H1 (cell line): ENCODE measurements around the gene TNRC6A. TPM values are rescaled to one million over a fixed set of nuclear protein-coding genes. Genes with fewer than 3 reads are reported as not detected.

Experiments
- CTCF ChIA-PET: fragments of 300-600 bp; sonication (Branson Sonifier 250); formaldehyde crosslinking; loops from one replicate; lab custom pipeline; 2021; ENCODE audit not compliant: partially characterized antibody; lab: Charles Lee
- POLR2A ChIA-PET: fragments of 300-600 bp; sonication (Branson Sonifier 250); formaldehyde crosslinking; loops from one replicate; lab custom pipeline; 2021; ENCODE audit warnings: inconsistent platforms; ENCODE audit not compliant: partially characterized antibody; lab: Charles Lee
- DNase-seq, 2 experiments: peaks; one replicate each; pipeline versions ENCODE4 v3.0.0 to v3.0.0-alpha.2; 2010 to 2022; ENCODE audit warnings: low spot score in 2 of 2, low read depth in 1 of 2, mixed read lengths in 1 of 2
- FAIRE-seq: peaks from 2 replicates; lab custom pipeline; 2011; peaks lifted over from hg19 to GRCh38; lab: Jason Lieb, UNC
- H2AFZ ChIP-seq: 2 replicates; pipeline ENCODE4 v1.8.1; 2012; ENCODE audit warnings: low read length, inconsistent platforms
- H2AK5ac ChIP-seq: 2 replicates; pipeline ENCODE4 v1.6.1; 2013; ENCODE audit warnings: low read depth, low read length
- H2BK120ac ChIP-seq: replicated peaks from 2 replicates; pipeline ENCODE3; 2013; ENCODE audit warnings: low read depth, low read length, inconsistent platforms
- H2BK12ac ChIP-seq: 2 replicates; pipeline ENCODE4 v1.6.1; 2013; ENCODE audit warnings: low read depth, low read length
- H2BK15ac ChIP-seq: 2 replicates; pipeline ENCODE4 v1.6.1; 2013; ENCODE audit warnings: low read length
- H2BK20ac ChIP-seq: 2 replicates; pipeline ENCODE4 v1.6.1; 2013; ENCODE audit warnings: low read length
- H2BK5ac ChIP-seq: 2 replicates; pipeline ENCODE4 v1.6.1; 2013; ENCODE audit warnings: low read depth, low read length
- H3K14ac ChIP-seq: 2 replicates; pipeline ENCODE4 v1.6.1; 2013; ENCODE audit warnings: inconsistent platforms; ENCODE audit not compliant: insufficient read length
- H3K18ac ChIP-seq: 2 replicates; pipeline ENCODE4 v1.6.1; 2013; ENCODE audit warnings: low read length; ENCODE audit errors: extremely low read depth
- H3K23ac ChIP-seq: 2 replicates; pipeline ENCODE4 v1.6.1; 2013; ENCODE audit warnings: inconsistent platforms; ENCODE audit not compliant: insufficient read length
- H3K23me2 ChIP-seq: 2 replicates; pipeline ENCODE4 v1.6.1; 2013; ENCODE audit warnings: low read depth, low read length
- H3K27ac ChIP-seq: 2 replicates; pipeline ENCODE4 v1.6.1; 2011; ENCODE audit warnings: low read depth, low read length, inconsistent platforms
- H3K27me3 ChIP-seq, 4 experiments: replicated peaks in 1 of 4; 1 replicate in 1 of 4; 2 replicates in 3 of 4; pipeline versions ENCODE4 v1.6.1 to v1.8.1; 2011 to 2013; ENCODE audit warnings: low read length in 3 of 4, mild to moderate bottlenecking in 3 of 4, inconsistent platforms in 2 of 4, mixed read lengths in 2 of 4, moderate library complexity in 1 of 4; ENCODE audit not compliant: control insufficient read depth in 3 of 4, insufficient read depth in 3 of 4; ENCODE audit errors: extremely low read depth in 1 of 4
- H3K36me3 ChIP-seq, 4 experiments: 2 replicates each; pipeline versions ENCODE4 v1.6.1 to v1.8.1; 2011 to 2013; ENCODE audit warnings: mild to moderate bottlenecking in 4 of 4, low read length in 3 of 4, moderate library complexity in 2 of 4, control low read depth in 1 of 4, inconsistent platforms in 1 of 4; ENCODE audit not compliant: insufficient read depth in 4 of 4, control insufficient read depth in 2 of 4
- H3K4ac ChIP-seq: replicated peaks from 2 replicates; pipeline ENCODE3; 2013; ENCODE audit warnings: low read length, low read depth, mixed read lengths, inconsistent platforms; ENCODE audit not compliant: insufficient read length
- H3K4me1 ChIP-seq, 4 experiments: replicated peaks in 1 of 4; 1 replicate in 1 of 4; 2 replicates in 3 of 4; pipeline versions ENCODE4 v1.6.1 to v1.8.1; 2011 to 2013; ENCODE audit warnings: low read length in 3 of 4, inconsistent platforms in 2 of 4, mixed read lengths in 1 of 4; ENCODE audit not compliant: insufficient read depth in 4 of 4, control insufficient read depth in 3 of 4
- H3K4me2 ChIP-seq, 2 experiments: 2 replicates each; pipeline versions ENCODE4 v1.6.1 to v1.8.1; 2011 to 2013; ENCODE audit warnings: low read depth in 2 of 2, low read length in 2 of 2, control low read depth in 1 of 2, inconsistent platforms in 1 of 2, mild to moderate bottlenecking in 1 of 2; ENCODE audit not compliant: insufficient read depth in 1 of 2
- H3K4me3 ChIP-seq, 4 experiments: fragments of 200-600, 300-600 bp in 1 of 4; sonication (generic), shearing (Covaris generic), sonication (Bioruptor Twin) in 1 of 4; 2 replicates each; pipeline versions ENCODE4 v1.5.1 to v1.8.1; 2011 to 2016; ENCODE audit warnings: low read length in 4 of 4, low read depth in 3 of 4, control low read depth in 2 of 4, inconsistent platforms in 2 of 4, mild to moderate bottlenecking in 2 of 4, mixed read lengths in 1 of 4, moderate library complexity in 1 of 4; ENCODE audit not compliant: insufficient read depth in 2 of 4; ENCODE audit errors: extremely low read depth in 1 of 4
- H3K56ac ChIP-seq: replicated peaks from 2 replicates; pipeline ENCODE3; 2013; ENCODE audit warnings: low read depth, mild to moderate bottlenecking, mixed read lengths, low read length, inconsistent platforms; ENCODE audit not compliant: insufficient read length
- H3K79me1 ChIP-seq: 2 replicates; pipeline ENCODE4 v1.6.1; 2013; ENCODE audit warnings: low read depth, low read length, control low read depth
- H3K79me2 ChIP-seq, 2 experiments: 2 replicates each; pipeline versions ENCODE4 v1.6.1 to v1.8.1; 2012 to 2013; ENCODE audit warnings: low read length in 2 of 2, mild to moderate bottlenecking in 2 of 2, inconsistent platforms in 1 of 2; ENCODE audit not compliant: insufficient read depth in 2 of 2, control insufficient read depth in 1 of 2
- H3K9ac ChIP-seq, 4 experiments: replicated peaks in 1 of 4; 1 replicate in 1 of 4; 2 replicates in 3 of 4; pipeline versions ENCODE4 v1.6.1 to v1.8.1; 2011 to 2013; ENCODE audit warnings: low read depth in 3 of 4, low read length in 3 of 4, control low read depth in 2 of 4, mild to moderate bottlenecking in 2 of 4, moderate library complexity in 2 of 4, inconsistent platforms in 1 of 4; ENCODE audit errors: extremely low read depth in 1 of 4
- H3K9me3 ChIP-seq, 2 experiments: 2 replicates each; pipeline versions ENCODE4 v1.6.1 to v1.8.1; 2012 to 2013; ENCODE audit warnings: mild to moderate bottlenecking in 2 of 2, moderate library complexity in 2 of 2, control low read depth in 1 of 2, inconsistent platforms in 1 of 2, low read depth in 1 of 2, low read length in 1 of 2, mixed read lengths in 1 of 2; ENCODE audit not compliant: insufficient read depth in 2 of 2
- H4K20me1 ChIP-seq, 2 experiments: replicated peaks in 1 of 2; 2 replicates each; pipeline versions ENCODE3 to v1.8.1; 2011 to 2013; ENCODE audit warnings: inconsistent platforms in 2 of 2, low read length in 2 of 2, mild to moderate bottlenecking in 1 of 2; ENCODE audit not compliant: insufficient read depth in 2 of 2, control insufficient read depth in 1 of 2
- H4K5ac ChIP-seq: 2 replicates; pipeline ENCODE4 v1.6.1; 2013; ENCODE audit warnings: low read length, low read depth, mixed read lengths, inconsistent platforms; ENCODE audit not compliant: insufficient read length
- H4K8ac ChIP-seq: 2 replicates; pipeline ENCODE4 v1.8.0; 2013; ENCODE audit warnings: mild to moderate bottlenecking, moderate library complexity, low read length, inconsistent platforms; ENCODE audit not compliant: insufficient read depth; ENCODE audit errors: extremely low read depth
- H4K91ac ChIP-seq: replicated peaks from 2 replicates; pipeline ENCODE3; 2013; ENCODE audit warnings: low read length, mixed read lengths, inconsistent platforms; ENCODE audit not compliant: insufficient read length
- ATF2 ChIP-seq: IDR thresholded peaks from 2 replicates; pipeline ENCODE4 v1.6.1; 2012; ENCODE audit warnings: low read length, inconsistent platforms
- POU5F1 ChIP-seq: IDR thresholded peaks from 2 replicates; pipeline ENCODE4 v1.6.1; 2011; ENCODE audit warnings: low read depth, mild to moderate bottlenecking, low read length, moderate library complexity
- SAP30 ChIP-seq: fragments of 300-600 bp; sonication (generic); IDR thresholded peaks from 2 replicates; pipeline ENCODE4 v1.7.1; 2012; ENCODE audit warnings: low read length, moderate library complexity, mild to moderate bottlenecking, inconsistent platforms; ENCODE audit not compliant: insufficient read depth, insufficient replicate concordance
- SIRT6 ChIP-seq: IDR thresholded peaks from one replicate; pipeline ENCODE4 v1.7.1; 2012; ENCODE audit warnings: low read length, inconsistent platforms
- SRF ChIP-seq: IDR thresholded peaks from 2 replicates; pipeline ENCODE4 v1.6.1; 2011; ENCODE audit warnings: mild to moderate bottlenecking, low read depth, low read length, moderate library complexity
- SUZ12 ChIP-seq: fragments of 200-600 bp; sonication (generic); IDR thresholded peaks from 2 replicates; pipeline ENCODE4 v1.6.1; 2012; ENCODE audit warnings: mild to moderate bottlenecking, inconsistent platforms, low read length, moderate library complexity, mixed read lengths
- polyA plus RNA-seq, 7 experiments: library from polyadenylated mRNA; depleted of rRNA in 3 of 7; stranded (reverse) in 5 of 7; unstranded in 2 of 7; fragments of >200 nt in 5 of 7; fragments of 200-250 nt in 2 of 7; gene quantifications; 1 replicate in 5 of 7; 2 replicates in 1 of 7; 4 replicates in 1 of 7; pipeline versions ENCODE4 v1.2.1 to v1.2.3, GENCODE V29; 2011 to 2013; ENCODE audit warnings: missing spikeins in 2 of 7, mixed read lengths in 2 of 7
- total RNA-seq: library from RNA; stranded (reverse); fragmentation: NEBNext Ultra II Directional; extraction: Animal tissue kit (Norgen Biotek cat#: 25700); gene quantifications from 2 replicates; pipeline ENCODE4 v1.2.1, GENCODE V29; 2021

The TNRC6A gene
- total and polyA plus RNA-seq, 2 of the 8 experiments (the other 6 are each of a cell fraction or from before 2014, with no cell fraction given) = 67.6 to 103 TPM

GRCh38 chr16:24854607-24855171, 125.2 kb downstream of the TNRC6A start:
- CTCF ChIA-PET = interaction anchor here (0.8 to 1.1 kb wide), 2 partner anchors 23 to 55 kb away, joined by 3 to 4 read pairs; no protein-coding TSS in a partner anchor

More at GRCh38 chr16:24854607-24855171, 125.2 kb downstream of the TNRC6A start:
- Histone ChIP-seq H3K4me1 (peaks cover 0 to 3% (median 0%) of the 10 kb centered on the region in 4 experiments; a peak in 1 of 7 replicates), H3K4me3 (no peak overlapping the region), H2BK20ac (no peak overlapping the region), H3K56ac (no peak overlapping the region), H3K4me2 (no peak overlapping the region), H2BK120ac (no peak overlapping the region), H3K9ac (no peak overlapping the region), H2AK5ac (no peak overlapping the region), H3K36me3 (no peaks in the 10 kb centered on the region), H3K27ac (no peak overlapping the region), H3K23ac (no peak overlapping the region), H3K4ac (no peak overlapping the region), H3K79me2 (no peaks in the 10 kb centered on the region), H3K9me3 (no peaks in the 10 kb centered on the region), H2BK15ac (no peak overlapping the region), H2BK5ac (no peak overlapping the region), H4K91ac (no peak overlapping the region), H3K23me2 (no peaks in the 10 kb centered on the region), H4K20me1 (no peaks in the 10 kb centered on the region), H4K5ac (no peak overlapping the region), H3K27me3 (no peaks in the 10 kb centered on the region), H3K18ac (no peak overlapping the region), H4K8ac (no peak overlapping the region), H3K14ac (peak overlapping the region; percentile 31), H3K79me1 (no peaks in the 10 kb centered on the region), H2AFZ (no peak overlapping the region), H2BK12ac (no peak overlapping the region)
- FAIRE-seq (no peak), DNase-seq (no peak)
- POLR2A ChIA-PET = no interaction called here
- TF ChIP-seq ATF2 (no peak), SUZ12 (no peak), SRF (no peak), SAP30 (no peak), POU5F1 (no peak), SIRT6 (no peak)
